Stimulated activated CD4-positive, alpha-beta T cell treated with anti-CD3 and anti-CD28 coated beads, Interleukin-1b, Interleukin-23, amount 100 ng/mL, for 4 hours (primary cell): ENCODE data around the gene ZNF804A.

Experiments used
- DNase-seq, 2 donors: peaks; one replicate each; pipeline ENCODE4 v3.0.0-alpha.2; 2020; ENCODE audit warnings: low read depth in 2 of 2

Gene ZNF804A

DNA sequence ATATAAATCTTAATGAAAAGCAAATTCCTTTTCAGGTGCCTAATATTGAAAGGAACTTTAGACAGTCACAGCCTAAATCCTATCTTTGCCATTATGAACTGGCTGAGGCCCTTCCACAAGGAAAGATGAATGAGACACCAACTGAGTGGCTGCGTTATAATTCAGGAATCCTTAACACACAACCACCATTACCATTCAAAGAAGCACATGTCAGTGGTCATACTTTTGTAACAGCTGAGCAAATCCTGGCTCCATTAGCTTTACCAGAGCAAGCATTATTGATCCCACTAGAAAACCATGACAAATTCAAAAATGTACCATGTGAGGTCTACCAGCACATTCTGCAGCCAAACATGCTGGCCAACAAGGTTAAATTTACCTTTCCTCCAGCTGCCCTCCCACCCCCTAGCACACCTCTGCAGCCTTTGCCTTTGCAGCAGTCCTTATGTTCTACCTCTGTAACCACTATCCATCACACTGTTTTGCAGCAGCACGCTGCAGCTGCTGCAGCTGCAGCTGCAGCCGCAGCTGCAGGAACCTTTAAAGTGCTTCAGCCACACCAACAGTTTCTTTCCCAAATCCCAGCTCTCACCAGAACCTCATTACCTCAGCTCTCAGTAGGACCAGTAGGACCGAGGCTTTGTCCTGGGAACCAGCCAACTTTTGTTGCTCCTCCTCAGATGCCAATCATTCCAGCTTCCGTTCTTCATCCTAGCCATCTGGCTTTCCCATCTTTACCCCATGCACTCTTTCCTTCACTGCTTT is 340.1 kb downstream of the ZNF804A start:
- DNase-seq: no peak

DNA sequence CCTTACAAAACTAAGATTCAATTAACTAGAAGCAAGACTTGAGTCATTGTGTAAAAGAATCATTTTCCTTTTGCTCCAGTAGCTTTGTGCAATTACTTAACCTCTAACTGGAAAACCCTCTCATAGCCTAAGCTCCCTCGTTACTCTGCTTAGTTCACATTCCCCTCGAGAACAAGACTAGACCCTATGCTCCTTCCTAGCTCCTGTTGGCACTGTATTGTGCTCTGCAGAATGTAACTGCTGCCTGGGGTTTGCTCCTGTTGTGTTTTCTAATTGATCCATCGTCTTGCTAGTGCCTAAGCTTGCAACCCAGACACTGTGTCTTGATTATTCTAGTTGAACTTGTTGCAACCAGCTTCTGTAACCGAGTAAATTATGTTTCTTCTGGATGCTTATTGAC is 347.0 kb downstream of the ZNF804A start:
- DNase-seq: no peak

DNA sequence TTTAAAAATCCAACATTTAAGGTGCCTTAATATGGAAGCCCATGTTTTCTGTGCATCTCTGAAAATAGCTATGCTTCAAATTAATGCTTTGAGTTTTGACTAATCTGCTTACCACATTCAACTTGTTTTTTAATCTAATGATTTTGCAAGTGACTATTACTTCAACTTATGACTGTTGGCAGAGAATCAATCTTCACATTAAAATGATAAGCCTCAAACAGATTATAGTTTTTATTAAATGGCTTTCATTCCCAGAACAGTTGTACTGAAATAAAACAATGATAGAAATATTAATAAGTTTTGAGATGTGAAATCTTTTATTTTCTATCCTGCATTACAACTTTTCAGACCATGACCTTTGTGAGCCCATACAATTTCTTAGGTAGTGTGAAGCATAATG is 347.5 kb downstream of the ZNF804A start:
- no peak for DNase-seq

- no peak for DNase-seq
Observed at GRCh38 chr2:184956856-184957255, 358.5 kb downstream of the ZNF804A start.

GRCh38 chr2:184971546-184972068 is 373.3 kb downstream of the ZNF804A start:
- DNase-seq: no peak
